ENCODE data around the gene CNP. TPM values are rescaled to one million over a fixed set of nuclear protein-coding genes. Genes with fewer than 3 reads are reported as not detected.

The CNP gene
- polyA plus RNA-seq, 4 donors: 13.2 to 38.9 (median 28.4) TPM

DNA sequence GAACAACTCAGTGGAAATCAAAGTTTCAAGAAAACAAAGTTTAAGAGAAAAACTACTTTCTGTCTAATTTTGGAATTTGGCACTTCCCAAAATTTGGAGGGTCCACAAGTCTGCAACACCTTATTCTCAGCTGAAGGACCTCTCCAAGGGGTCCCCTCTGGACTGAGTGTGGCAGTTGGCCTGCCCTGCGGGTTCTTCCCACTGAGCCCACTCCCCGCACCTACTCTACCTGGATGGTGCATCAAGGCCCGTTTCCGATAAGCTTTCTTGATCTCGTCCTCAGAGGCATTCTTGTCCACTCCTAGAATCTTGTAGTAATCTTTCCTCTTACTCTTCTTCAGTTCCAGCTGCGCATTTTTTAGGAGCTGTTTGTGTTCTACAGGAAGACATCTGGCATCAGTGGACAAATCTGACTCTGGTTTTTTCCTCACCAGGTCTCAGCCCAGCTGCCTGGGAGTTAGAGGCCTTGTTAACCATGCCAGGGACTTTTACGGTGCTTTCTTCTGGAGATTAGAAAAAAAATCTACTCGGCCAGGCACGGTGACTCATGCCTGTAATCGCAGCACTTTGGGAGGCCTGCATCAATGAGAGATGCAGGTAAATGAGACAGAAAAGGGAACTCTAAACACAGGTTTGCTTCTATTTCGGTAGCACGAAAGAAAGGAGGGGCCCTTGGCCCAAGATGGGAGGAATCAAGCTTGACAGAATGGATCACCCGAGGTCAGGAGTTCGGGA, 15.6 kb downstream of the CNP start:
- no peak overlapping the region for H3K4me3 ChIP-seq (ENCODE audit: low read depth in 1 of 3, low read length in 3 of 3)
- no peaks in the 10 kb centered on the region for H3K27me3 ChIP-seq (ENCODE audit: control insufficient read depth in 3 of 3, insufficient read depth in 3 of 3, low read length in 3 of 3)
- peaks cover 17 to 82% (median 19%) of the 10 kb centered on the region in 3 donors for H3K36me3 ChIP-seq (ENCODE audit: control insufficient read depth in 3 of 3, insufficient read depth in 2 of 3, low read depth in 1 of 3, low read length in 3 of 3)
- H3K9me3 ChIP-seq (ENCODE audit: control insufficient read depth in 2 of 2, insufficient read depth in 1 of 2, low read depth in 1 of 2, low read length in 1 of 2): no peaks in the 10 kb centered on the region
- no peak overlapping the region for H3K27ac ChIP-seq (ENCODE audit: low read depth in 1 of 3, low read length in 2 of 3)
- DNase-seq: no peak
- 80 to 85% (median 84%) methylated on average over 14 of the region's 14 CpGs for WGBS, 3 donors
- no peak for FAIRE-seq
- H3K4me1 ChIP-seq (ENCODE audit: control insufficient read depth in 3 of 3, insufficient read depth in 2 of 3, low read depth in 1 of 3, low read length in 2 of 3): no peaks in the 10 kb centered on the region

- no peaks in the 10 kb centered on the region for H3K4me1 ChIP-seq (ENCODE audit: control insufficient read depth in 3 of 3, insufficient read depth in 2 of 3, low read depth in 1 of 3, low read length in 2 of 3)
- DNase-seq (no peak), FAIRE-seq (no peak)
- no peak overlapping the region for H3K27ac ChIP-seq (ENCODE audit: low read depth in 1 of 3, low read length in 2 of 3)
- 94 to 98% (median 98%) methylated on average over 8 of the region's 8 CpGs for WGBS, 3 donors
- H3K9me3 ChIP-seq (ENCODE audit: control insufficient read depth in 2 of 2, insufficient read depth in 1 of 2, low read depth in 1 of 2, low read length in 1 of 2): no peaks in the 10 kb centered on the region
- no peaks in the 10 kb centered on the region for H3K27me3 ChIP-seq (ENCODE audit: control insufficient read depth in 3 of 3, insufficient read depth in 3 of 3, low read length in 3 of 3)
- peaks cover 18 to 70% (median 28%) of the 10 kb centered on the region in 3 donors for H3K36me3 ChIP-seq (ENCODE audit: control insufficient read depth in 3 of 3, insufficient read depth in 2 of 3, low read depth in 1 of 3, low read length in 3 of 3)
- H3K4me3 ChIP-seq (ENCODE audit: low read depth in 1 of 3, low read length in 3 of 3): no peak overlapping the region
Observed at GRCh38 chr17:41984454-41984853, 17.9 kb downstream of the CNP start.

GRCh38 chr17:41985919-41986318, 19.3 kb downstream of the CNP start:
- no peak overlapping the region for H3K4me3 ChIP-seq (ENCODE audit: low read depth in 1 of 3, low read length in 3 of 3)
- peaks cover 0 to 6% (median 2%) of the 10 kb centered on the region in 3 donors for H3K4me1 ChIP-seq (ENCODE audit: control insufficient read depth in 3 of 3, insufficient read depth in 2 of 3, low read depth in 1 of 3, low read length in 2 of 3)
- WGBS, 3 donors: 93 to 98% (median 95%) methylated on average over 8 of the region's 8 CpGs
- no peaks in the 10 kb centered on the region for H3K9me3 ChIP-seq (ENCODE audit: control insufficient read depth in 2 of 2, insufficient read depth in 1 of 2, low read depth in 1 of 2, low read length in 1 of 2)
- peaks cover 15 to 67% (median 28%) of the 10 kb centered on the region in 3 donors for H3K36me3 ChIP-seq (ENCODE audit: control insufficient read depth in 3 of 3, insufficient read depth in 2 of 3, low read depth in 1 of 3, low read length in 3 of 3)
- H3K27me3 ChIP-seq (ENCODE audit: control insufficient read depth in 3 of 3, insufficient read depth in 3 of 3, low read length in 3 of 3): no peaks in the 10 kb centered on the region
- FAIRE-seq: no peak
- DNase-seq: no peak
- H3K27ac ChIP-seq (ENCODE audit: low read depth in 1 of 3, low read length in 2 of 3): no peak overlapping the region

DNA sequence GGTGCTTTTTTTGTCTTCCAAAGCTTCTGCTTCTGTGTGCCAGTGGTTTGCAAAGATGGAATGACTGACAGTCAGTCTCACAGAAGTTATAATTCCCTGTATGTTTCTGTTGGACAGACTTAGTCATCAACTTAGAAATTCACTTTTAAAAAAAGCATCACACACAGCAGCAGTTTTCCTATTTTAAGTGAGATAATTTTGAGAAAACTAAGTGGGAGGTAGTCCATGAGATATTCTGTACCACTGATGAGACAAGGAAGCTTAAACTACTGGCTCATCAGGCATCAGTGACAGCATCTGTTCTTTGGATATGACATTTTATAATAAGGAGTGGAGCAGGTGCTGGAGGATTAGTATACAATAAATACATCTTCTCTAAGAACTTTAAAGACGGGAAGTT, 20.0 kb downstream of the CNP start:
- H3K36me3 ChIP-seq (ENCODE audit: control insufficient read depth in 3 of 3, insufficient read depth in 2 of 3, low read depth in 1 of 3, low read length in 3 of 3): peaks cover 14 to 62% (median 27%) of the 10 kb centered on the region in 3 donors
- no peak for FAIRE-seq
- WGBS, 3 donors: 86 to 94% (median 88%) methylated on average over 1 of the region's 1 CpG
- no peak for DNase-seq
- H3K27ac ChIP-seq (ENCODE audit: low read depth in 1 of 3, low read length in 2 of 3): no peak overlapping the region
- H3K9me3 ChIP-seq (ENCODE audit: control insufficient read depth in 2 of 2, insufficient read depth in 1 of 2, low read depth in 1 of 2, low read length in 1 of 2): no peaks in the 10 kb centered on the region
- H3K27me3 ChIP-seq (ENCODE audit: control insufficient read depth in 3 of 3, insufficient read depth in 3 of 3, low read length in 3 of 3): no peaks in the 10 kb centered on the region
- H3K4me1 ChIP-seq (ENCODE audit: control insufficient read depth in 3 of 3, insufficient read depth in 2 of 3, low read depth in 1 of 3, low read length in 2 of 3): peaks cover 0 to 6% (median 2%) of the 10 kb centered on the region in 3 donors
- H3K4me3 ChIP-seq (ENCODE audit: low read depth in 1 of 3, low read length in 3 of 3): no peak overlapping the region

- DNase-seq: no peak
- WGBS, 3 donors: 84 to 100% (median 85%) methylated on average over 3 of the region's 3 CpGs
- FAIRE-seq: no peak
- H3K9me3 ChIP-seq (ENCODE audit: control insufficient read depth in 2 of 2, insufficient read depth in 1 of 2, low read depth in 1 of 2, low read length in 1 of 2): no peaks in the 10 kb centered on the region
- H3K4me1 ChIP-seq (ENCODE audit: control insufficient read depth in 3 of 3, insufficient read depth in 2 of 3, low read depth in 1 of 3, low read length in 2 of 3): peaks cover 0 to 6% (median 2%) of the 10 kb centered on the region in 3 donors
- peaks cover 17 to 61% (median 22%) of the 10 kb centered on the region in 3 donors for H3K36me3 ChIP-seq (ENCODE audit: control insufficient read depth in 3 of 3, insufficient read depth in 2 of 3, low read depth in 1 of 3, low read length in 3 of 3)
- no peak overlapping the region for H3K27ac ChIP-seq (ENCODE audit: low read depth in 1 of 3, low read length in 2 of 3)
- no peaks in the 10 kb centered on the region for H3K27me3 ChIP-seq (ENCODE audit: control insufficient read depth in 3 of 3, insufficient read depth in 3 of 3, low read length in 3 of 3)
- no peak overlapping the region for H3K4me3 ChIP-seq (ENCODE audit: low read depth in 1 of 3, low read length in 3 of 3)
Observed at GRCh38 chr17:41987642-41988041, 21.0 kb downstream of the CNP start.

- H3K36me3 ChIP-seq (ENCODE audit: control insufficient read depth in 3 of 3, insufficient read depth in 2 of 3, low read depth in 1 of 3, low read length in 3 of 3): peaks cover 17 to 60% (median 20%) of the 10 kb centered on the region in 3 donors
- no peaks in the 10 kb centered on the region for H3K27me3 ChIP-seq (ENCODE audit: control insufficient read depth in 3 of 3, insufficient read depth in 3 of 3, low read length in 3 of 3)
- H3K9me3 ChIP-seq (ENCODE audit: control insufficient read depth in 2 of 2, insufficient read depth in 1 of 2, low read depth in 1 of 2, low read length in 1 of 2): no peaks in the 10 kb centered on the region
- H3K4me1 ChIP-seq (ENCODE audit: control insufficient read depth in 3 of 3, insufficient read depth in 2 of 3, low read depth in 1 of 3, low read length in 2 of 3): peaks cover 0 to 6% (median 2%) of the 10 kb centered on the region in 3 donors
- no peak overlapping the region for H3K4me3 ChIP-seq (ENCODE audit: low read depth in 1 of 3, low read length in 3 of 3)
- no peak overlapping the region for H3K27ac ChIP-seq (ENCODE audit: low read depth in 1 of 3, low read length in 2 of 3)
- DNase-seq (no peak), FAIRE-seq (no peak)
- 93 to 100% (median 95%) methylated on average over 2 of the region's 2 CpGs for WGBS, 3 donors
Observed at GRCh38 chr17:41988418-41988817, 21.8 kb downstream of the CNP start.

DNA sequence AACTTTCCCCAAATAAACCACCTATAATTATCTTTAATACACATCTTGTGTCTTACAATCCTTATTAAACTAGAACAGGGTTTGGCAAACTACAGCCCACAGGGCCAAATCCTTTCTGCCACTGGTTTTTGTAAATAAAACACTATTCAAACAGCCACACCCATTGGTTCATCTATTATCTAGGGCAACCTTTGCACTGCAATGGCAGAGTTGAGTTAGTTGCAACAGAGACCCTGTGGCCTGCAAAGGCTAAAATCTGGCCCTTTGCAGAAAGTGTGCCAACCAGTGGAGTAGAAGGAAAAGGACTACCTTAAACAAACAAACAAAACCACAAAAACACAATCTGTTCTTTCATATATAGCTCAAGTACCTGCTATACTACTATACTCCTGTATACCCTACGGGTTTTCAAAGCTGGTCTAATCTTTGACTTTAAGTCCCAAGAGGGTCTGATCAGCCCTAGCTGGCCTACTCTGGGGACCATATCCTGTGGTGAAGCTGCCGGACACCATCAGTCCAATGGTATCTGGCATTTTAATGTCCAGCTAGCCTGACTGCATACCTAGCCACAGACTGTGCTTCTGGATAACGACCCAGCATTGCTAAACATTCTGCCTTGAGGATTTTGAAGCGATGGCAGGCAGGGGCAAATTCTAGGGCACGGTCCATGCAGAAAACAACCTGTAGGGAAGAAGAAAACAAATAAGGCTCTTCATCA, 23.3 kb downstream of the CNP start:
- Histone ChIP-seq H3K27me3 (ENCODE audit: control insufficient read depth in 3 of 3, insufficient read depth in 3 of 3, low read length in 3 of 3) (no peaks in the 10 kb centered on the region), H3K27ac (ENCODE audit: low read depth in 1 of 3, low read length in 2 of 3) (peak overlapping the region in 1 of 3 donors; percentile 7), H3K4me3 (ENCODE audit: low read depth in 1 of 3, low read length in 3 of 3) (no peak overlapping the region), H3K9me3 (ENCODE audit: control insufficient read depth in 2 of 2, insufficient read depth in 1 of 2, low read depth in 1 of 2, low read length in 1 of 2) (no peaks in the 10 kb centered on the region), H3K36me3 (ENCODE audit: control insufficient read depth in 3 of 3, insufficient read depth in 2 of 3, low read depth in 1 of 3, low read length in 3 of 3) (peaks cover 17 to 57% (median 17%) of the 10 kb centered on the region in 3 donors), H3K4me1 (ENCODE audit: control insufficient read depth in 3 of 3, insufficient read depth in 2 of 3, low read depth in 1 of 3, low read length in 2 of 3) (peaks cover 0 to 6% (median 2%) of the 10 kb centered on the region in 3 donors)
- no peak for FAIRE-seq
- DNase-seq: peak; percentile 54 to 55
- WGBS, 3 donors: 75 to 86% (median 80%) methylated on average over 5 of the region's 5 CpGs

- H3K36me3 ChIP-seq (ENCODE audit: control insufficient read depth in 3 of 3, insufficient read depth in 2 of 3, low read depth in 1 of 3, low read length in 3 of 3): peaks cover 21 to 62% (median 22%) of the 10 kb centered on the region in 3 donors
- no peaks in the 10 kb centered on the region for H3K9me3 ChIP-seq (ENCODE audit: control insufficient read depth in 2 of 2, insufficient read depth in 1 of 2, low read depth in 1 of 2, low read length in 1 of 2)
- H3K4me3 ChIP-seq (ENCODE audit: low read depth in 1 of 3, low read length in 3 of 3): no peak overlapping the region
- FAIRE-seq: no peak
- H3K27ac ChIP-seq (ENCODE audit: low read depth in 1 of 3, low read length in 2 of 3): peak overlapping the region in 1 of 3 donors; percentile 33
- H3K27me3 ChIP-seq (ENCODE audit: control insufficient read depth in 3 of 3, insufficient read depth in 3 of 3, low read length in 3 of 3): no peaks in the 10 kb centered on the region
- peaks cover 0 to 6% (median 2%) of the 10 kb centered on the region in 3 donors for H3K4me1 ChIP-seq (ENCODE audit: control insufficient read depth in 3 of 3, insufficient read depth in 2 of 3, low read depth in 1 of 3, low read length in 2 of 3)
- DNase-seq: no peak
- WGBS, 3 donors: 69 to 90% (median 84%) methylated on average over 3 of the region's 3 CpGs
Observed at GRCh38 chr17:41992576-41992975, 26.0 kb downstream of the CNP start.

Measured in small intestine (tissue), 7 donors.